ENCODE measurements around the gene PPBP. TPM values are rescaled to one million over a fixed set of nuclear protein-coding genes. Genes with fewer than 3 reads are reported as not detected.
A peak's percentile ranks its signal among the peaks of the same experiment; 100 is the strongest.

Gene PPBP
- polyA plus RNA-seq = not detected in 2 replicates
- not detected in 2 replicates for polyA minus RNA-seq

- TF ChIP-seq POLR2AphosphoS5 (IDR thresholded peaks at IDR 0.05) (no peak), TAF1 (IDR thresholded peaks at IDR 0.05; ENCODE audit: low read depth) (no peak), SMC3 (conservative IDR thresholded peaks at IDR 0.05; ENCODE audit: poor library complexity) (no peak), CTCF (IDR thresholded peaks at IDR 0.05; ENCODE audit: poor library complexity, severe bottlenecking) (no peak), RAD21 (conservative IDR thresholded peaks at IDR 0.05) (no peak), MXI1 (conservative IDR thresholded peaks at IDR 0.05; ENCODE audit: poor library complexity, severe bottlenecking) (no peak), EP300 (conservative IDR thresholded peaks at IDR 0.05; ENCODE audit: poor library complexity, severe bottlenecking) (no peak), EZH2 (IDR thresholded peaks at IDR 0.05; ENCODE audit: borderline replicate concordance, insufficient read depth, low read length, poor library complexity, severe bottlenecking) (no peak), REST (IDR thresholded peaks at IDR 0.05; ENCODE audit: borderline replicate concordance) (no peak)
Observed at GRCh38 chr4:73988061-73988460, at the start of gene PPBP. Gene PPBP, minus strand, starts transcription at chr4:73988190. Its CDS starts 87 bp downstream, at chr4:73988103.

GRCh38 chr4:74037076-74037955 lies 49.3 kb upstream of the PPBP start:
- Histone ChIP-seq H3K4me3 (ENCODE audit: low read length) (peak overlapping the region; percentile 73), H2AFZ (ENCODE audit: low read depth, low read length) (no peak overlapping the region), H3K36me3 (ENCODE audit: insufficient read depth, low read length) (no peaks in the 10 kb centered on the region), H3K27ac (ENCODE audit: low read length) (no peak overlapping the region), H3F3A (ENCODE audit: insufficient read depth, low read length, poor library complexity, severe bottlenecking) (no peaks in the 10 kb centered on the region), H3K4me2 (ENCODE audit: low read length) (no peak overlapping the region), H4K20me1 (ENCODE audit: insufficient read depth) (no peaks in the 10 kb centered on the region), H3K9ac (ENCODE audit: low read length) (no peak overlapping the region), H3K79me2 (replicated peaks; ENCODE audit: insufficient read depth, low read length) (no peaks in the 10 kb centered on the region), H3K9me3 (ENCODE audit: low read length) (no peaks in the 10 kb centered on the region), H3K27me3 (ENCODE audit: insufficient read depth, low read depth, low read length) (peaks cover 25% of the 10 kb centered on the region), H3K9me2 (ENCODE audit: insufficient read depth, low read length) (no peaks in the 10 kb centered on the region)
- TF ChIP-seq SMC3 (conservative IDR thresholded peaks at IDR 0.05; ENCODE audit: poor library complexity) (no peak), TAF1 (IDR thresholded peaks at IDR 0.05; ENCODE audit: low read depth) (no peak), RAD21 (conservative IDR thresholded peaks at IDR 0.05) (no peak), MXI1 (conservative IDR thresholded peaks at IDR 0.05; ENCODE audit: poor library complexity, severe bottlenecking) (no peak), REST (IDR thresholded peaks at IDR 0.05; ENCODE audit: borderline replicate concordance) (no peak), POLR2AphosphoS5 (IDR thresholded peaks at IDR 0.05) (no peak), EZH2 (IDR thresholded peaks at IDR 0.05; ENCODE audit: borderline replicate concordance, insufficient read depth, low read length, poor library complexity, severe bottlenecking) (no peak), CTCF (IDR thresholded peaks at IDR 0.05; ENCODE audit: poor library complexity, severe bottlenecking) (no peak), EP300 (conservative IDR thresholded peaks at IDR 0.05; ENCODE audit: poor library complexity, severe bottlenecking) (no peak)

More at GRCh38 chr4:73988061-73988460, at the start of gene PPBP:
- H3K27me3 ChIP-seq (ENCODE audit: insufficient read depth, low read depth, low read length) = no peaks in the 10 kb centered on the region
- H4K20me1 ChIP-seq (ENCODE audit: insufficient read depth) = no peaks in the 10 kb centered on the region
- no peaks in the 10 kb centered on the region for H3K36me3 ChIP-seq (ENCODE audit: insufficient read depth, low read length)
- no peak within 1 kb of the TSS for H3K9ac ChIP-seq (ENCODE audit: low read length)
- H3K27ac ChIP-seq (ENCODE audit: low read length) = no peak within 1 kb of the TSS
- H3F3A ChIP-seq (ENCODE audit: insufficient read depth, low read length, poor library complexity, severe bottlenecking) = no peaks in the 10 kb centered on the region
- no peaks in the 10 kb centered on the region for H3K9me3 ChIP-seq (ENCODE audit: low read length)
- H2AFZ ChIP-seq (ENCODE audit: low read depth, low read length) = no peak within 1 kb of the TSS
- H3K9me2 ChIP-seq (ENCODE audit: insufficient read depth, low read length) = no peaks in the 10 kb centered on the region
- H3K4me2 ChIP-seq (ENCODE audit: low read length) = no peak within 1 kb of the TSS
- H3K79me2 ChIP-seq (replicated peaks; ENCODE audit: insufficient read depth, low read length) = no peaks in the 10 kb centered on the region
- no peak within 1 kb of the TSS for H3K4me3 ChIP-seq (ENCODE audit: low read length)
